SK-MEL-5 (cell line): ENCODE measurements around the gene SERPINA6. TPM values are rescaled to one million over a fixed set of nuclear protein-coding genes. Genes with fewer than 3 reads are reported as not detected.
A peak's percentile ranks its signal among the peaks of the same experiment; 100 is the strongest.
"Not testable (repeated sequence)": the region's sequence is repeated elsewhere in the genome, so short reads cannot be mapped to it uniquely, and the experiment has no call there.

Source experiments
- DNase-seq: peaks from one replicate; pipeline ENCODE4 v3.0.0-alpha.2; 2016; ENCODE audit warnings: low read depth, low spot score
- in situ Hi-C: cut with HindIII; loops from 2 replicates; pipeline ENCODE4 v1.10.0; 2016; ENCODE audit warnings: low sequenced_read_pairs, high pct_unique_total_duplicates, low pct_unique_long_range_greater_than_20kb
- total RNA-seq: library from RNA; depleted of rRNA; stranded (reverse); fragments of >200 nt; shearing (Covaris generic); gene quantifications from 2 replicates; pipeline ENCODE4 v1.2.3, GENCODE V29; 2014; rRNA removed

Gene SERPINA6
- total RNA-seq, 1 experiment from 2014 or later: not detected

GRCh38 chr14:94284221-94284620 lies 38.9 kb downstream of the SERPINA6 start:
- in situ Hi-C loops: no loop called here
- no peak for DNase-seq

DNA sequence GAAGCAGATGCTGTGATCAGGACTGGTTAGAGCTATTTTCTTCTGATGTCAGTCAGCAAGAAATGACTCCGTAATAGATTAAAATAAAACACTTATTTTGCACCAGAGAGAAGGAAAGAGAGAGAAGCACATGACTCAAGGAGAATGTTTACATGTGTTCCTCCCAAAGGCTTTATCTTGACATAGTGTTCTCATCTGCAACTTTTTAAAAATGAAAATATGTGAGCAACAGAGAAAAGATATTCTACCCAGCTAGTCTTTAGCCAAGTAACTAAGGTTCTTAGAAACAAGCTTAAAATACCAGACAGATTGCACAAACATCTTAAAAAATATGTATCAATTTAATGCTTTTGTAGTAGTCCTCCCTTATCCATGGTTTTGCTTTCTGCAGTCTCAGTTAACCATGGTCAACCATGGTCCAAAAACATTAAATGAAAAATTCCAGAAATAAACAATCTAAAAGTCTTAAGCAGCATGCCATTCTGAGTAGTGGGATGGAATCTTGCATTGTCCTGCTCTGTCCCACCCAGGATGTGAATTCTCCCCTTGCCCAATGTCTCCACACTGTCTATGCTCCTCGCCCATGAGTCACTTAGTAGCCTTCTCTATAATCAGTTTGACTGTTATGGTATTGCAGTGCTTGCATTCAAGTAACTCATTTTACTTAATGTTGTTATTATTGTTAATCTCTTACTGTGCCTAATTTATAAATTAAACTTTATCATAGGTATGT lies 40.0 kb downstream of the SERPINA6 start:
- DNase-seq: no peak

GRCh38 chr14:94278731-94279130 lies 44.4 kb downstream of the SERPINA6 start:
- in situ Hi-C loops: no loop called here
- no peak for DNase-seq

More for the DNA sequence above, 40.0 kb downstream of the SERPINA6 start:
- in situ Hi-C loops: no loop called here

DNA sequence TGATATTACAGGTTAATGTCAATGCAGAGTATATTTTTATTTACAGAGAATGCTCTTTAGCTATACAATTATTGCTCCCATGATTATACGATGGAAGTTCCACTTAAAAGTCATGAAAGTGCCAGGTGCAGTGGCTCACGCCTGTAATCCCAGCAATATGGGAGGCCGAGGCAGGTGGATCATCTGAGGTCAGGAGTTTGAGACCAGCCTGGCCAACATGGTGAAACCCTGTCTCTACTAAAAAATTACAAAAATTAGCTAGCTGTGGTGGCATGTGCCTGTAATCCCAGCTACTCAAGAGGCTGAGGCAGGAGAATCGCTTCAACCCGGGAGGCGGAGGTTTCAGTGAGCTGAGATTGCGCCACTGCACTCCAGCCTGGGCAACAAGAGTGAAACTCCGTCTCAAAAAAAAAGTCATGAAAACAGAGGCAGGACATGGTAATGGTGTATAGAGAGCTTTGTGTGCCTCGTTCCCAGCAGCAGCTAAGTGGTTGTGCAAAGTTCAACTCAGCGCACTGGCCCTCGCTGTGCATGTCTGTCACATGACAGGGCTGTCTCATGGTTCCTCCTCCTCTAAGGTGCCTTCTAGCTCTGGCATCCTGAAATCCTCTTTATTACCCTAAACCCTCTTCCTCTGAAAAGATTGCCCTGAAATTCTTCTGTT lies 46.1 kb downstream of the SERPINA6 start:
- DNase-seq: peak; percentile 1
- in situ Hi-C loops: not testable (repeated sequence)

- in situ Hi-C loops: no loop called here
- DNase-seq: peak; percentile 98
These were observed 54.0 kb downstream of the SERPINA6 start for GRCh38 chr14:94269156-94269555.

- in situ Hi-C loops: not testable (repeated sequence)
- peak; percentile 62 for DNase-seq
These were observed 54.6 kb downstream of the SERPINA6 start for GRCh38 chr14:94268582-94268981.

GRCh38 chr14:94267352-94267751 lies 55.8 kb downstream of the SERPINA6 start:
- no peak for DNase-seq
- in situ Hi-C loops: no loop called here

- DNase-seq, in situ Hi-C loops: not testable (repeated sequence)
These were observed 58.9 kb downstream of the SERPINA6 start for GRCh38 chr14:94264195-94264594.

Other genes with a start within 250 kb of the SERPINA6 start
- gene DDX24, start 242.1 kb downstream of the SERPINA6 start, total RNA-seq: 235 and 237 TPM in 2 replicates
- 9.0 and 11.2 TPM in 2 replicates for gene IFI27L1, start 242.0 kb downstream of the SERPINA6 start, total RNA-seq
- not detected in 2 replicates for gene IFI27, start 212.6 kb downstream of the SERPINA6 start, total RNA-seq
- 51.7 and 64.5 TPM in 2 replicates for gene IFI27L2, start 193.7 kb downstream of the SERPINA6 start, total RNA-seq
- 4.9 and 5.8 TPM in 2 replicates for gene PPP4R4, start 149.0 kb downstream of the SERPINA6 start, total RNA-seq
- gene SERPINA10, start 30.1 kb downstream of the SERPINA6 start, total RNA-seq: not detected in 2 replicates
- gene SERPINA2, start 43.4 kb upstream of the SERPINA6 start, total RNA-seq: not detected in 2 replicates
- gene SERPINA1, start 65.3 kb upstream of the SERPINA6 start, total RNA-seq: 0.92 and 1.7 TPM in 2 replicates
- gene SERPINA11, start 129.5 kb upstream of the SERPINA6 start, total RNA-seq: not detected in 2 replicates
- not detected in 2 replicates for gene SERPINA9, start 152.9 kb upstream of the SERPINA6 start, total RNA-seq
- gene SERPINA12, start 186.1 kb upstream of the SERPINA6 start, total RNA-seq: not detected in 2 replicates
- not detected in 2 replicates for gene SERPINA4, start 238.1 kb upstream of the SERPINA6 start, total RNA-seq